ENCODE measurements around the gene RNU1-2.
A peak's percentile ranks its signal among the peaks of the same experiment; 100 is the strongest.
"Not testable (repeated sequence)": the region's sequence is repeated elsewhere in the genome, so short reads cannot be mapped to it uniquely, and the experiment has no call there.

RNU1-2 gene

DNA sequence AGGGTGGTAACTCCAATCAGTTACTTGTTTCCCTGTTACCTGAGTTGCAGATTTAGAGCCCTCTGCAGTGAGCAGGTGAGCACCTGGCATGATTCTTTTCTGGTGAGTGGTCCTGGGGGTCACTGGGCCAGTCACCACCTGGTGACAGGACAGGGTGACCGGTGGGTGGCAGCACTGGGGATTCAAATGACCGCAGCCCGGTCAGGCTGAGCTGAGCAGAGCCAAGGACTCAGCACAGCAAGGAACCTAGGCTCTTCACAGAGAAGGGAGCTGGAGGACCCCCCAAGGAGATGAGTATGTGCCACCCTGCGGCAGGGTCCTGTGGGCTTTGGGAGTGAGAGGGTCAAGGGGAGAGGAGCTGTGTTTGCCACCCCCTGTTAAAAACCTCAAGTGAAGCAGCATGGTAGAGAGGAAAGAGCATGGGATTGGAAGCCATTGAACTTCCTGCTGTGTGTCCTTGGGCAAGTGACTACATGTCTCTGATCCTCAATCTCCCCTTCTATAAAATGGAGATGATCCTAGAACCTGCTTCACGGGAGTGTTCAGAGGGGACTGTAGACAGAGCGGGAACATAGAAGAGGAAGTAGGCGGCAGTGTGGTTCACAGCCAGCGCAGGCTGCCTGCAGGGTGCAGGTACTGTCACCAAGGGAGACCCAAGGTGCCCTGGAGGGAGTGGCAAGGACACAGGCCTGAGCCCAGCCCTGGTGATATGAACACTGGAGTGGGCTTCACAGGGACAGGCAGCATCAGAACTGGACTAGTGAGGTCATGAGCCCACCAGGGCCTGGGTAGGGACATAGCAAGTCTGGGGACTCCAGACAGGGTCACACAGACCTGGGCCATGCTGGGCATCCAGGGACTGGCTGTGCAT is 16.3 kb downstream of the RNU1-2 start:
- in situ Hi-C loops (cut with MboI; ENCODE audit: low sequenced_read_pairs); H3K36me3 ChIP-seq (replicated peaks); H3K27me3 ChIP-seq (ENCODE audit: low read depth); H3K9me3 ChIP-seq; H3K4me3 ChIP-seq; H3K4me1 ChIP-seq: not testable (repeated sequence)
- DNase-seq (ENCODE audit: low spot score in 2 of 2), result peak in 1 of 2 experiments; percentile 43

DNA sequence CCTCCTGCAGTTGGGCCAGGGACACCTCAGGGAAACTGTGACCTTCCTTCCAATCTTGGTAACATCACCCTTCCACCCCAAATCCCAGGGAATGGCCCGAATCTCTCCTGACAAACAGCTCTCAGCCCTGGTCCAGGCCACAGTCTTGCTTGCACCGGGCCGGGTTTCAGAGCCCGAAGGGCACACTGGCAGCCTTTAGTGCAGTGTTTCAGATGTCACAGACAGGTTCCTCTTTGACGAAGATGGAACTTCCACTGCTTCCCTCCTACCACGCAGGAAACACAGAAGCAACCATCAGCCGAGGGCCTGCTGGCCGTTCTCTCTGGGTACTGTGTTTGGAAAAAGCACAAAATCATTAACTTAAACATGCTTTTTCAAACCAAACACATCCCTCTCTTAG is 17.0 kb downstream of the RNU1-2 start:
- H3K9me3 ChIP-seq; in situ Hi-C loops (cut with MboI; ENCODE audit: low sequenced_read_pairs); DNase-seq (ENCODE audit: low spot score in 2 of 2); H3K27me3 ChIP-seq (ENCODE audit: low read depth); H3K4me1 ChIP-seq; H3K4me3 ChIP-seq; H3K36me3 ChIP-seq (replicated peaks): not testable (repeated sequence)

- no peaks in the 10 kb centered on the region for H3K27me3 ChIP-seq (ENCODE audit: low read depth)
- H3K9me3 ChIP-seq, result no peaks in the 10 kb centered on the region
- no peak for DNase-seq (ENCODE audit: low spot score in 2 of 2)
- no peaks in the 10 kb centered on the region for H3K36me3 ChIP-seq (replicated peaks)
- in situ Hi-C loops (cut with MboI; ENCODE audit: low sequenced_read_pairs), result no loop called here
- H3K4me3 ChIP-seq, result peak overlapping the region; percentile 29
- H3K4me1 ChIP-seq, result peaks cover 3% of the 10 kb centered on the region; the same call in 1 of the 2 replicates
These were observed 17.5 kb downstream of the RNU1-2 start for GRCh38 chr1:16913181-16913832.

DNA sequence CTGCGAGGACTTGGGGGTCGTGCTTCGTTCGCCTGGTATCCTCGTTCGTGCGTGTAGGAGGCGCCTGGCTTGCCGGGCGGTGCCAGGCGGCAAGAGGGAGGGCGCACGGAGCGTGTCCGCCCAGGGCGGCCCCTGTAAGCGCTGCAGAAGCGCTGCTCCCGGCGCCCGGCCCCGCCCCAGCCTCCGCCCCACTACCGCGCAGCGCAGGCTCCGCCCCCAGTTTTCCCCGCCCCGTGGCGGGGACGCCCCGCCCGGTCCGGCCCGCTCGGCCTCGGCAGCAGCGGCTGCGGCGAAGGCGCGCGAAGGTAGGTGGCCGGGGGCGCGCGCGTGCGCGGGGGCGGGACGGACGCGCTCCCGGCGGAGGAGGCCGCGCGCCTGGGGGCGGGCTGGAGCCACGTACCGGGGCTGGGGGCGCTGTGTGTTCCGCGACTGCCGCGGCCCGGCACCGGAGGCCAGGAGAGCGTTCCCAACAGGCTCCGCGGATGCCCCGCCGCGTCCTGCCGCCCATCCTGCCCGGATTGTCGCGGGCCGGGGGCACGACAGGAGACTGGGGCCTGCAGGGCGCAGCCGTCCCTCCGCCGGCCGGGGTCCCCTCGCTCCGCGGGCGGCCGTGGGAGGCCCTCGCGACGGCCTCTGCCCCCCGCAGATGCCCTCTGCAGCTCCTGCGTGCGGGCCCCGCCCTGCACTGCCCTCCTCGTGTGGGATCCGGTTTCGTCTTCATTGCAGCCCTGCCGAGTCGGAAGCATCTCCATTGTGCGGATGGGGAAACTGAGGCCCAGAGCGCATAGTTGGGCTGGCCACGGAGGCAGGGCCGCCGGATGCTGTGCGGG is 18.3 kb downstream of the RNU1-2 start:
- Histone ChIP-seq H3K27me3 (ENCODE audit: low read depth) (no peaks in the 10 kb centered on the region), H3K9me3 (no peaks in the 10 kb centered on the region), H3K36me3 (replicated peaks) (no peaks in the 10 kb centered on the region), H3K4me3 (peak overlapping the region; percentile 41), H3K4me1 (peaks cover 3% of the 10 kb centered on the region; the same call in 1 of the 2 replicates)
- DNase-seq (ENCODE audit: low spot score in 2 of 2), result peak; percentile 88 to 94
- in situ Hi-C loops (cut with MboI; ENCODE audit: low sequenced_read_pairs), result no loop called here

- H3K4me3 ChIP-seq, result peak overlapping the region; percentile 9
- DNase-seq (ENCODE audit: low spot score in 2 of 2); H3K9me3 ChIP-seq; in situ Hi-C loops (cut with MboI; ENCODE audit: low sequenced_read_pairs); H3K4me1 ChIP-seq; H3K36me3 ChIP-seq (replicated peaks); H3K27me3 ChIP-seq (ENCODE audit: low read depth): not testable (repeated sequence)
These were observed 19.3 kb downstream of the RNU1-2 start for GRCh38 chr1:16914928-16915626.

DNA sequence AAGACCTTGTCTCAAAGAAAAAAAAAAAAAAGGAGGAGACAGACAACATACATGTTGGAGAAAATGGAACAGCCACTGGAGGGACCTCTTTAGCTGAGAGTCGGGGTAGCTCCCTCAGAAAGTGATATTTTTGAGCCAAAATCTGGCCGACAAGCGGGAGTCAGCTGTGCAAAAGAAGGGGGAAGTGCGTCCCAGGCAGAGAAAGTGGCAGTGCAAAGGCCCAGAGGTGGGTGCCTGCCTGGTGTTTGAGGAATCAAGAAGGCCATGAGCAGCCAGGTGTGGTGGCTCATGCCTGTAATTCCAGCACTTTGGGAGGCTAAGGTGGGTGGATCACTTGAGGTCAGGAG is 19.8 kb downstream of the RNU1-2 start:
- in situ Hi-C loops (cut with MboI; ENCODE audit: low sequenced_read_pairs), result no loop called here
- no peaks in the 10 kb centered on the region for H3K36me3 ChIP-seq (replicated peaks)
- peaks cover 3% of the 10 kb centered on the region; the same call in 1 of the 2 replicates for H3K4me1 ChIP-seq
- no peak for DNase-seq (ENCODE audit: low spot score in 2 of 2)
- no peak overlapping the region for H3K4me3 ChIP-seq
- H3K9me3 ChIP-seq, result no peaks in the 10 kb centered on the region
- H3K27me3 ChIP-seq (ENCODE audit: low read depth), result no peaks in the 10 kb centered on the region

- H3K9me3 ChIP-seq; H3K36me3 ChIP-seq (replicated peaks); DNase-seq (ENCODE audit: low spot score in 2 of 2); H3K27me3 ChIP-seq (ENCODE audit: low read depth); H3K4me3 ChIP-seq; H3K4me1 ChIP-seq; in situ Hi-C loops (cut with MboI; ENCODE audit: low sequenced_read_pairs): not testable (repeated sequence)
These were observed 20.5 kb downstream of the RNU1-2 start for GRCh38 chr1:16916036-16916880.

- in situ Hi-C loops (cut with MboI; ENCODE audit: low sequenced_read_pairs), result no loop called here
- H3K9me3 ChIP-seq, result no peaks in the 10 kb centered on the region
- H3K27me3 ChIP-seq (ENCODE audit: low read depth), result no peaks in the 10 kb centered on the region
- no peak overlapping the region for H3K4me3 ChIP-seq
- DNase-seq (ENCODE audit: low spot score in 2 of 2), result no peak
- no peaks in the 10 kb centered on the region for H3K36me3 ChIP-seq (replicated peaks)
- peaks cover 2% of the 10 kb centered on the region for H3K4me1 ChIP-seq
These were observed 22.6 kb downstream of the RNU1-2 start for GRCh38 chr1:16918371-16918770.

DNA sequence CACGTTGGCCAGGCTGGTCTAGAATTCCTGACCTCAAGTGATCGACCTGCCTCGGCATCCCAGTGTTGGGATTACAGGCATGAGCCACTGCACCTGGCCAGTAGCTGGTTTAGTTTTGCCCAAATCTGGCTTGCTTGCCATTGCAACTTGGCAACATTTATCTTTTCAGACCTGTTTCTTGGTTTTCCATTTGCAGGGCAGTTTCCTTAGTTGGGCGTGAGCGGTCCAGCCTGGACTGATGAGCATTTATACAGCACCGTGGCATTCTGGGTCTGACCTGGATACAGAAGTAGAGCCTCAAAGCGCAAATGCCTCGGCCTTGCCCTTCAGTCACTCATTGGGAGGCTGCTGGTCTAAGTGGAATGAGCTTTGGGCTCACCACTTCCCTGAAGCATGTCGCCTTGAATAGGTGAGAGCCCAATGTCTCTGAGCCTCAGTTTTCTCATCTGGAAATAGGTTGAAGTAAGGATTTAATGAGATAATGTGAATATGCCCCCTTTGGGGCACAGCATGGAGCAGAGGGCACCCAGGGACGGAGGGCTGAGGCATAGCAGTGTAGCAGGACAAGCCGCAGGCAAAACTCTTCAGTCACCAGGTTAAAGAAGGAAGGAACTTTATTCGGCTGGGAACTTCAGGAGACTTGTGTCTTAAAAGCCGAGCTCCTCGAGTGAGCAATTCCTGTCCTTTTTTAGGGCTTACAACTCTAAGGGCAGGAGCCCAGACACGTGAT is 23.3 kb downstream of the RNU1-2 start:
- in situ Hi-C loops (cut with MboI; ENCODE audit: low sequenced_read_pairs); H3K9me3 ChIP-seq; H3K27me3 ChIP-seq (ENCODE audit: low read depth); H3K4me1 ChIP-seq; DNase-seq (ENCODE audit: low spot score in 2 of 2); H3K4me3 ChIP-seq; H3K36me3 ChIP-seq (replicated peaks): not testable (repeated sequence)

- no peak overlapping the region for H3K4me3 ChIP-seq
- DNase-seq (ENCODE audit: low spot score in 2 of 2), result no peak
- in situ Hi-C loops (cut with MboI; ENCODE audit: low sequenced_read_pairs), result no loop called here
- H3K27me3 ChIP-seq (ENCODE audit: low read depth), result no peaks in the 10 kb centered on the region
- no peaks in the 10 kb centered on the region; the same call in 1 of the 2 replicates for H3K4me1 ChIP-seq
- no peaks in the 10 kb centered on the region for H3K9me3 ChIP-seq
- no peaks in the 10 kb centered on the region for H3K36me3 ChIP-seq (replicated peaks)
These were observed 25.2 kb downstream of the RNU1-2 start for GRCh38 chr1:16920951-16921350.

DNA sequence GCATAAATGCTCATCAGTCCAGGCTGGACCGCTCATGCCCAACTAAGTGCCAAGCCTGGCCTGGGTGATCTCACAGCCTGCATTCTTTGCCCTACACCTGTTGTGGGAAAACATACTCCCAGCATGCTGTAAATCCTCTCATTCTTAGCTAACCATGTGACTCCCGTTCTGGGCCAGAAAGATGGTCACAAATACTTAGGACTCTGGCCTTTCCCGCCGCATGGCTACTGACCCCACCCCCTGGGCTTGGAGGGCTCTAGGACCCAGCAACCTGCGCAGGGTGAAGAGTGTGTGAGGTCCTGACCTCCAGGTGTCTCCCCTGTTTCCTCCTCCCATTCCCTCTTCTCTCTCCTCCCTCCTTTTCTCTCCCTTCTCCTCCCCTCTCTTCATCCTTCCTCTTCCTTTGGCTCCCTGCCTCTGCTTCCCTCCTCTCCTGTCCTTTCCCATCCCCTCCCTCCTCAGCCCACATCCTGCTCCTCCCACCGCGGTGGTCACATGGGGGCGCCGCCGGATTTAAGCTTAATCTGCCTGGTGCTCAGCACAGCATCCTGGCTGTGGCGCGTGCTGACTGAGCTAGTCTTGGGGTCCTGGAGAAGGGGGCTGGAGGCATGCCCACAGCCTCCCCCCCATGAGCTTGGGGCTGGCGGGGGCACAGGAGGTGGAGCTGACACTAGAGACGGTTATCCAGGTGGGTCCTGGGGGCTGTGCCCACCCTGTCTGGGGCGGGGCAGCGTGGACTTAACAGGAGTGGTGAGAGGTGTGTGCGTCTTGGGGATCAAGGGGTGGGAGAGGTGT is 25.8 kb downstream of the RNU1-2 start, which contains the start of gene CROCC:
CROCC (plus strand) TSS at position 541 of the 795 bp plus-strand sequence; CDS start at position 629, 88 bp downstream.
- Histone ChIP-seq H3K36me3 (replicated peaks) (no peaks in the 10 kb centered on the region), H3K4me1 (peaks cover 2% of the 10 kb centered on the region), H3K27me3 (ENCODE audit: low read depth) (no peaks in the 10 kb centered on the region), H3K4me3 (peak within 1 kb of the TSS; percentile 16), H3K9me3 (no peaks in the 10 kb centered on the region)
- in situ Hi-C loops (cut with MboI; ENCODE audit: low sequenced_read_pairs), result no loop called here
- DNase-seq (ENCODE audit: low spot score in 2 of 2), result peak in 1 of 2 experiments; percentile 77
